GM12872 (cell line): ENCODE data around the gene LILRA5.

Experiments
- CTCF ChIP-seq: IDR thresholded peaks from 3 replicates; pipeline ENCODE4 v1.5.1; 2011; ENCODE audit warnings: low read depth, mild to moderate bottlenecking, low read length, moderate library complexity; ENCODE audit not compliant: insufficient read depth

The LILRA5 gene

GRCh38 chr19:54352041-54352440 lies 39.1 kb upstream of the LILRA5 start:
- TF ChIP-seq CTCF: no peak

- TF ChIP-seq CTCF: no peak
Observed at GRCh38 chr19:54351474-54351873, 38.5 kb upstream of the LILRA5 start.

- no peak for TF ChIP-seq CTCF
Observed at GRCh38 chr19:54345938-54346386, 33.0 kb upstream of the LILRA5 start.

- TF ChIP-seq CTCF: no peak
Observed at GRCh38 chr19:54343868-54344267, 30.9 kb upstream of the LILRA5 start.

GRCh38 chr19:54341295-54341694 lies 28.3 kb upstream of the LILRA5 start:
- TF ChIP-seq CTCF: no peak

- TF ChIP-seq CTCF: no peak
Observed at GRCh38 chr19:54339646-54340358, 26.8 kb upstream of the LILRA5 start.

- no peak for TF ChIP-seq CTCF
Observed at GRCh38 chr19:54338521-54338920, 25.6 kb upstream of the LILRA5 start.
